Measurements from ENCODE around the gene KCNK5.

The KCNK5 gene

DNA sequence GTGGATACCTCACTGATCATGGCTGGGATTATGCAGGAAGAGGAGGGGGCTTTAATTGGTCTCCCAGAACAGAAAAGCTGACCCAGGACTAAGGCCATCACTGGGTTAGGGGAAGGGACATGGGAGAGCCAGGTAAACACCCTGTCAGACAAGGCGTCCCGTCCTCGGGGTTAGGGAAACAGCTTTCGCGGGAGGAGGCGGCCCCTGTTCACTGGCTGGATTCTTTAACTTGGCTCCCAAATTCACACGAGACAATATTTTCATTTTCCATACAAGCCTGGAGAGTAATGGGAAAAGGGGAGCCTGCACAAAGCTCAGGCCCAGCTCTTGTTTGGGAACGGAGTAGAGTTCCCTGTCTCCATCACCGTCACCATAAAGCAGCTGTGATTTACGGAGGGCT lies 29.3 kb downstream of the KCNK5 start:
- no peaks in the 10 kb centered on the region for H3K9me3 ChIP-seq (ENCODE audit: control insufficient read depth, low read length)
- no peak overlapping the region for H3K27ac ChIP-seq (ENCODE audit: insufficient read depth, low read length, poor library complexity, severe bottlenecking)
- DNase-seq: no peak
- H3K4me1 ChIP-seq (ENCODE audit: control insufficient read depth, insufficient read depth, low read length, poor library complexity, severe bottlenecking): no peaks in the 10 kb centered on the region
- H3K36me3 ChIP-seq (ENCODE audit: control insufficient read depth, insufficient read depth, low read length): no peaks in the 10 kb centered on the region
- H3K4me3 ChIP-seq (ENCODE audit: insufficient read depth, low read depth, low read length, poor library complexity, severe bottlenecking): no peak overlapping the region
- no peaks in the 10 kb centered on the region for H3K27me3 ChIP-seq (replicated peaks; ENCODE audit: control insufficient read depth, insufficient read depth, low read length, poor library complexity, severe bottlenecking)

DNA sequence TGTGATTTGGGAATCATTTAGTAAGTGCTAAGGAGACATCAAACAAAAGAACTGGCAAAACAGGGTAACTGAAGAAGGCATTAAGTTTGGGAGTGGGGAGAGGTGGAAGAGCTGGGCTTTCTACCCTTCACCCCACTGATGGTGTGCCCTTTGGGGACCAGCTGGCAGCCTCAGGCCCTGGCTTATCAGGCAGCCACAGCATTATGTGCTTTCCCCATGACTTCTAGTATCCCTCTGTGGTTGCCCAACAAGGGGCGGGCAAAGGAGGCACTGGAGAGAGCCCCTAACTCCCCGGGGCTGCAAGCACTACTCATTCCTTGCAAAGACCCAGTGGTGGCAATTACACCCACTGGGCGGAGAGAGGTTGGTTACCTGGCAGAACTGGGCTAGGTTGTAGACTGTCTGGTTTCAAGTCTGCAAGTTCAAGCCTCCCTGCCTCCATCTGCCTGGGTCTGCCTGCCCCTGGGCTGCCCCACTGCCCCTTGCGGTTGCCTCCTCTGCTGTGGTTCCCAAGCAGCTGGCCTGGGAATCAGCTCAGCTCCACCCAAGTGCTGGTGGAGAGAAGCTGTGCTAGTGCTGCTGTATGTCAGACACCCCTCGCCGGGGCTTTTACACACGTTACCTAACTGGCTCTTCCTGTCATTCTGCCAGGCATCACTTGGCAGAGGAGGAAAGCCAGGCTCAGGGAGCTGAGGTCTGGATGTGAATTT lies 29.9 kb downstream of the KCNK5 start:
- Histone ChIP-seq H3K36me3 (ENCODE audit: control insufficient read depth, insufficient read depth, low read length) (no peaks in the 10 kb centered on the region), H3K9me3 (ENCODE audit: control insufficient read depth, low read length) (no peaks in the 10 kb centered on the region), H3K27ac (ENCODE audit: insufficient read depth, low read length, poor library complexity, severe bottlenecking) (no peak overlapping the region), H3K4me3 (ENCODE audit: insufficient read depth, low read depth, low read length, poor library complexity, severe bottlenecking) (no peak overlapping the region), H3K4me1 (ENCODE audit: control insufficient read depth, insufficient read depth, low read length, poor library complexity, severe bottlenecking) (no peaks in the 10 kb centered on the region), H3K27me3 (replicated peaks; ENCODE audit: control insufficient read depth, insufficient read depth, low read length, poor library complexity, severe bottlenecking) (no peaks in the 10 kb centered on the region)
- no peak for DNase-seq

DNA sequence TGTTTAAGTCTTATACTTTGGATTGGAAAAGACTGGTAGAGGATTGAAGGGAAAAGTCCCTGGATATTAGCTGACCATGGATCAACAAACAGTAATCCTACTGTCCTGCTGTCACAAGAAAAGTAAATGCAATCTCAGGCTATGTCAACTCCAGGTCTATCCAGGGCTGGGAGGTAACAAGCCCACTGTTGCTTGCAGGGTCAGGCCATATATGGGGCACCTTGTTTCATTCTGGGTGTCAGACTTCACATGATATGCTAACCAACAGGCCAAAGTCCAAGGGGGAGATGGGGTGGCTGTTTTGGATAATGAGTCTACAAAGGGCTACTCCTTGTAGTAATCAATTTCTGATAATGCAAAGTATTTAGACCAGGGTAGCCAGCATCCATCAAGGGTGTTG lies 30.7 kb downstream of the KCNK5 start:
- H3K27ac ChIP-seq (ENCODE audit: insufficient read depth, low read length, poor library complexity, severe bottlenecking): no peak overlapping the region
- no peaks in the 10 kb centered on the region for H3K27me3 ChIP-seq (replicated peaks; ENCODE audit: control insufficient read depth, insufficient read depth, low read length, poor library complexity, severe bottlenecking)
- no peaks in the 10 kb centered on the region for H3K36me3 ChIP-seq (ENCODE audit: control insufficient read depth, insufficient read depth, low read length)
- H3K4me3 ChIP-seq (ENCODE audit: insufficient read depth, low read depth, low read length, poor library complexity, severe bottlenecking): no peak overlapping the region
- H3K4me1 ChIP-seq (ENCODE audit: control insufficient read depth, insufficient read depth, low read length, poor library complexity, severe bottlenecking): no peaks in the 10 kb centered on the region
- H3K9me3 ChIP-seq (ENCODE audit: control insufficient read depth, low read length): no peaks in the 10 kb centered on the region
- DNase-seq: no peak

DNA sequence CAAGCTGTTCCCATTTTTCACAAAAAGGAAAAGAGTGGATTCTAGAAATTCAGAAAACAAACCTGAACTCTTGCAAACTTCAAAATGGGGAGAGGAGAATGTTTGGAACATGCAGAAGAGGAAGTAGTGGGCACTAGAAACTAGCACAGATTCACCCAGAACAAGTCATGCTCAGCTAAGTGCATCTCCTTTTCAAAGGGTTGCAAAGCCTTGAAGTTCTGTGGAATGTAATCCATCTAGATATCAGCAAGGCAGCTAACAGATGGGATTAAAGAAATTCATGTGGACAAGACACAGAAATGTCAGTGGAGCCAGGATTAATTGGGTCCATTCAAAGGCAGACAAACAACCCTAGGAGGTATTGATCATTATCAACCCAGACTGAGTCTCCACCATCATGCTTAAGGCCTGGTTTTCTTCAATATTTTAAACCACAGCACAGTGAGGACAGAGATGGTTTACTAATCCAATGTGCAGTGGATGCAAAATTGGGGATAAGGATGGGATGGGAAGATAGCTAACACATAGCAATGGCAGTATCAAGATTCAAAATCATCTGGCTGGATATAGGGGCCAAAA lies 31.3 kb downstream of the KCNK5 start:
- Histone ChIP-seq H3K27me3 (replicated peaks; ENCODE audit: control insufficient read depth, insufficient read depth, low read length, poor library complexity, severe bottlenecking) (no peaks in the 10 kb centered on the region), H3K4me1 (ENCODE audit: control insufficient read depth, insufficient read depth, low read length, poor library complexity, severe bottlenecking) (no peaks in the 10 kb centered on the region), H3K27ac (ENCODE audit: insufficient read depth, low read length, poor library complexity, severe bottlenecking) (no peak overlapping the region), H3K9me3 (ENCODE audit: control insufficient read depth, low read length) (no peaks in the 10 kb centered on the region), H3K4me3 (ENCODE audit: insufficient read depth, low read depth, low read length, poor library complexity, severe bottlenecking) (no peak overlapping the region), H3K36me3 (ENCODE audit: control insufficient read depth, insufficient read depth, low read length) (no peaks in the 10 kb centered on the region)
- no peak for DNase-seq

DNA sequence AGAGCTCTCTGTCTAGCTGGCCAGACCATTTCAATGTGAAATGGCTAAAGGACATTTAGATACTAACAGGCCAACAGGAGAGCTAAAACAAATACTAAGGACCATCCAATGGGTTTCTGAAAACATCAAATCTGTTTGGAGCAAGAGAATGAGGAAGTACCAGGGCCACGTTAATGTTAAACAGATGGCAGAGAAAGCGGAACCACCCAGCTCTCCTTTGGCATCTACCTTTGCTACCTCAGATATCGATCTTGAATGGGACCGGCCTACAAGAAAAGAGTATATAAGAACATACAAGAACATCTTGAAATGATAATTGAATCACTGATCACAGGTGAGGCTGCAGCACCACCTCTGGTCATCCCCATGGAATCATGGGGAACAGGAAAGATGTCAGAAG lies 31.8 kb downstream of the KCNK5 start:
- Histone ChIP-seq H3K27ac (ENCODE audit: insufficient read depth, low read length, poor library complexity, severe bottlenecking) (no peak overlapping the region), H3K36me3 (ENCODE audit: control insufficient read depth, insufficient read depth, low read length) (no peaks in the 10 kb centered on the region)
- no peak for DNase-seq

DNA sequence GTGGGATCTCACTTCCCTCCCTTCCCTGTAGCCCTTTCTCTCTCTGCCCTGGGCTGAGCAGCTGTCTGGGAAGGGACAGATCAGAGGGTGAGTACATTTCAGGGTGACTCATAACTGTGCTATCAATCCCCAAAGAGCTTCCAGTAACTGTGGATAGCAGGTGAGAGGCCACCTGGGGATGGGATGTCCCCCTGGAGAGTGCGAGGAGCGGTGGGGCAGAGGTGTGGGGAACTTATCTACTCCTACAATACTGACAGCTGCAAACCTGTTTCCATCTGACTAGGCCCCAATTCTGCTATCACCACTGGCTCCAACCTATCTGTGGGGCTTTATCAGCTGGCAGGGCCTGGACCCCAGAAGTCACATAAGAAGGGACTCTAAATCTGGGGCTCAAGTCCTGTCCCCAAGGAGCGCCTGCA lies 32.6 kb downstream of the KCNK5 start:
- no peaks in the 10 kb centered on the region for H3K9me3 ChIP-seq (ENCODE audit: control insufficient read depth, low read length)
- H3K27me3 ChIP-seq (replicated peaks; ENCODE audit: control insufficient read depth, insufficient read depth, low read length, poor library complexity, severe bottlenecking): no peaks in the 10 kb centered on the region
- H3K36me3 ChIP-seq (ENCODE audit: control insufficient read depth, insufficient read depth, low read length): no peaks in the 10 kb centered on the region
- H3K27ac ChIP-seq (ENCODE audit: insufficient read depth, low read length, poor library complexity, severe bottlenecking): no peak overlapping the region
- no peak for DNase-seq
- no peak overlapping the region for H3K4me3 ChIP-seq (ENCODE audit: insufficient read depth, low read depth, low read length, poor library complexity, severe bottlenecking)
- H3K4me1 ChIP-seq (ENCODE audit: control insufficient read depth, insufficient read depth, low read length, poor library complexity, severe bottlenecking): no peaks in the 10 kb centered on the region

More for the DNA sequence above, 31.8 kb downstream of the KCNK5 start:
- H3K9me3 ChIP-seq (ENCODE audit: control insufficient read depth, low read length): no peaks in the 10 kb centered on the region
- H3K4me1 ChIP-seq (ENCODE audit: control insufficient read depth, insufficient read depth, low read length, poor library complexity, severe bottlenecking): no peaks in the 10 kb centered on the region
- H3K27me3 ChIP-seq (replicated peaks; ENCODE audit: control insufficient read depth, insufficient read depth, low read length, poor library complexity, severe bottlenecking): no peaks in the 10 kb centered on the region
- H3K4me3 ChIP-seq (ENCODE audit: insufficient read depth, low read depth, low read length, poor library complexity, severe bottlenecking): no peak overlapping the region

DNA sequence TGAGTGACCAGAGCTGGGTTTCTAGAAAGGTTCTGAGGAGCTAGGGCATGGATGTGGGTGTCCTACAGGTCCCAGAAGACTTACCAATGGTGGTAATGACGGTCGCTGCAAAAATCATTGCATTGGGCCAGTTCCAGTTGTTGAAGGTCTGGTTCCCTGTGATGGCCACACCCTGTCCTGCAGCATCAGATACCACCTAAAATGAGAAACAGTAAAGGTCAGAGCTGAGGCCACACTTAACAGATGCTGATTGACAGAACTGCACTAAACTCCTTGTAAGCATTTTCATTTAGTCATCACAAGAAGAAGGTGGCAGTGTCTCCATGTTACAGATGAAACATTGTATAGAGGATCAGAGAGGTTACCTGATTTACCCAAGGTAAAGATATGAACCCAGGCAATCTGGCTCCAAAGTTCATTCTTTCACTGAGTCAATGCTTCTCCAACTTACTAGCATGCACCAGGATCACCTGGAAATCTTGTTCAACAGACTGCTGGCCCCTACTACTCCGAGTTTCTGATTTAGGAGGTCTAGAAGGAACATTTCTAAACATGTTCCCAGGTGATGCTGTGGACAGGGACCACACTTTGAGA lies 33.4 kb downstream of the KCNK5 start:
- H3K27ac ChIP-seq (ENCODE audit: insufficient read depth, low read length, poor library complexity, severe bottlenecking): no peak overlapping the region
- H3K9me3 ChIP-seq (ENCODE audit: control insufficient read depth, low read length): no peaks in the 10 kb centered on the region
- DNase-seq: no peak
- no peaks in the 10 kb centered on the region for H3K4me1 ChIP-seq (ENCODE audit: control insufficient read depth, insufficient read depth, low read length, poor library complexity, severe bottlenecking)
- H3K27me3 ChIP-seq (replicated peaks; ENCODE audit: control insufficient read depth, insufficient read depth, low read length, poor library complexity, severe bottlenecking): no peaks in the 10 kb centered on the region
- H3K4me3 ChIP-seq (ENCODE audit: insufficient read depth, low read depth, low read length, poor library complexity, severe bottlenecking): no peak overlapping the region
- H3K36me3 ChIP-seq (ENCODE audit: control insufficient read depth, insufficient read depth, low read length): no peaks in the 10 kb centered on the region

DNA sequence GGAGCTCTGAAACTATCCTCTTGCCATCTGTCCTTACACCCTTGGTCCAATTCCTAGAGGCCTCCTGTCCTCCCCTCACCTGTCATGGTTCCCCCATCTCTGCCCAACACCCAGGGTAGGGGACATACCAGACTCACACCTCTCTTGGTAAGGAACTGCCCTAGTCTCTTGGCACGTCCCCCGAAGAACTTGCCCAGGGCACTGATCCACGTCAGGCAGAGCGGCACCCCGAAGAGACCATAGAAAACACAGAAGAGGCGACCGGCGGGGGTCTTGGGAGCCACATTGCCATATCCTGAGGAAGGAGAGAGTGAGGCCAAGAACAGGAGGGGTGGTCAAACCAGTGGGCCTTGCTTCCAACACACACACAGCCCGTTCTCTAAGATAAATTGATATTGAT lies 34.8 kb downstream of the KCNK5 start:
- H3K4me3 ChIP-seq (ENCODE audit: insufficient read depth, low read depth, low read length, poor library complexity, severe bottlenecking): no peak overlapping the region
- no peaks in the 10 kb centered on the region for H3K36me3 ChIP-seq (ENCODE audit: control insufficient read depth, insufficient read depth, low read length)
- H3K4me1 ChIP-seq (ENCODE audit: control insufficient read depth, insufficient read depth, low read length, poor library complexity, severe bottlenecking): no peaks in the 10 kb centered on the region

DNA sequence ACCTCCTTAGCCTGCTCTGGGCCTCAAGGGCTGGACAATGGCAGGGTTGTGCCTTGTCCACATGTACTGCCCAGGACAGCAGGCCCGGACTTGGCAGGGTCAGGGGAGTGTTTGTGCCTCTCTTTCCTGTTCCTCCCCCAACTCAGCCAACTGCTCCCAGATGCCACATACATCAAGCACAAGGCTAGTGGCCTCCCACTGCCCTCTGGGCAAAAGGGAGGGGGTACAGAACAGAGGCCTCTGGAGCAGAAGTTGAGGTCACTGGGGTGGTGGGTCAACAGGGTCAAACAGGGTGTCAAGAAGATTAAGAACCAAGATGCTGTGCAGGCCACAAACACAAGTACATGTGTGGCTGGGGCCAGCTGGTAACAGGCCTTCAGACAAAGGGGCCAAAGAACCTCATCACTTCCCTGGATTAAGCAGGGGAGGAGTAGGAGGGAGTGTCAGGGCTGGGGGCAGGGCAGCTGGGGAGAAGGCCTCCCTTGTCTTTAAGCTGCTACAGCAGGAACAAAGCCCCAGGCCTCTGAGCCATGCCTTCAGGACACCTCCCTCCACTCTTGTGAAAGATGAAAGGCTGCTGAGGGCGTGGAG lies 36.0 kb downstream of the KCNK5 start:
- Histone ChIP-seq H3K4me3 (ENCODE audit: insufficient read depth, low read depth, low read length, poor library complexity, severe bottlenecking) (no peak overlapping the region), H3K36me3 (ENCODE audit: control insufficient read depth, insufficient read depth, low read length) (no peaks in the 10 kb centered on the region), H3K27me3 (replicated peaks; ENCODE audit: control insufficient read depth, insufficient read depth, low read length, poor library complexity, severe bottlenecking) (no peaks in the 10 kb centered on the region), H3K9me3 (ENCODE audit: control insufficient read depth, low read length) (no peaks in the 10 kb centered on the region), H3K4me1 (ENCODE audit: control insufficient read depth, insufficient read depth, low read length, poor library complexity, severe bottlenecking) (no peaks in the 10 kb centered on the region), H3K27ac (ENCODE audit: insufficient read depth, low read length, poor library complexity, severe bottlenecking) (no peak overlapping the region)
- DNase-seq: no peak

More for the DNA sequence above, 34.8 kb downstream of the KCNK5 start:
- Histone ChIP-seq H3K27ac (ENCODE audit: insufficient read depth, low read length, poor library complexity, severe bottlenecking) (no peak overlapping the region), H3K9me3 (ENCODE audit: control insufficient read depth, low read length) (no peaks in the 10 kb centered on the region), H3K27me3 (replicated peaks; ENCODE audit: control insufficient read depth, insufficient read depth, low read length, poor library complexity, severe bottlenecking) (no peaks in the 10 kb centered on the region)
- DNase-seq: no peak

DNA sequence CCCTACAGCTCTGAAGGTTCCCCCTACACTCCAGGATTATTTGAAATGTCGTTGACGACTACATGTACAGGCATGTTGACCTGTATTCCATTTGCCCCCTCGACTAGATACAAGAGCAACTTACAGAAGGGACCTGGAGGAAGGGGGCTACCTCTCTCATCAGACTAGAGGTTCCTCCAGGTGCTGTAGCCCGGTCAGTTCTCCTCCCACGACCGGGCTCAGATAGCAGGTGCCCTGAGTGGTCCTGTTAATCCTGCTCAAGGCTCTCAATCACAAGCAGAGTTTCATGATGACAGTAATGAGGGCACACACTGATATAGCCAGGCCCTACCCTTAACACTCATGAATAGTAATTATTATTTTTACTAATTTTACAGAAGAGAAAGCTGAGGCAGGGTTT lies 36.5 kb downstream of the KCNK5 start:
- Histone ChIP-seq H3K4me1 (ENCODE audit: control insufficient read depth, insufficient read depth, low read length, poor library complexity, severe bottlenecking) (no peaks in the 10 kb centered on the region), H3K27me3 (replicated peaks; ENCODE audit: control insufficient read depth, insufficient read depth, low read length, poor library complexity, severe bottlenecking) (no peaks in the 10 kb centered on the region), H3K9me3 (ENCODE audit: control insufficient read depth, low read length) (no peaks in the 10 kb centered on the region), H3K36me3 (ENCODE audit: control insufficient read depth, insufficient read depth, low read length) (no peaks in the 10 kb centered on the region), H3K27ac (ENCODE audit: insufficient read depth, low read length, poor library complexity, severe bottlenecking) (no peak overlapping the region), H3K4me3 (ENCODE audit: insufficient read depth, low read depth, low read length, poor library complexity, severe bottlenecking) (no peak overlapping the region)
- DNase-seq: no peak
